Measurements from ENCODE around the gene CD44.

DNA sequence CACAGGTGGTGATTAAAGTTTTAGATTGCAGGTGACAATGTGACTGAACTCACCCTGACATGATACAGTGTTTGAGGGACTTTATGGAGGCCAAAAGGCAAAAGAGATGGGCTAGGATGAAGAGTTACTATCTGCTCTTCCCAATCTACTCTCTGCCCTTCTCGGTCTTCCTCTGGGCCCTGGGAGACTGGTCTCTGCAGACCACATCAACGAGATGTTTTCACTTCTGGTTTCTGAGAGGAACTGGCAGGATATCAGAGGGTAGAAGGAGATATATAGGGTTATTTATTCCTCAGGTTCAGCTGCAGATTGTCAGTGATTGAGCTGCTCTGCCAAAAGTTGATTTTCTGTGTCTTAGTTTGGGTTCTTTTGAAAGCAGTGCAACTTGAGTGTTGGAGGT lies 32.4 kb upstream of the CD44 start:
- TF ChIP-seq, protein P1, sequence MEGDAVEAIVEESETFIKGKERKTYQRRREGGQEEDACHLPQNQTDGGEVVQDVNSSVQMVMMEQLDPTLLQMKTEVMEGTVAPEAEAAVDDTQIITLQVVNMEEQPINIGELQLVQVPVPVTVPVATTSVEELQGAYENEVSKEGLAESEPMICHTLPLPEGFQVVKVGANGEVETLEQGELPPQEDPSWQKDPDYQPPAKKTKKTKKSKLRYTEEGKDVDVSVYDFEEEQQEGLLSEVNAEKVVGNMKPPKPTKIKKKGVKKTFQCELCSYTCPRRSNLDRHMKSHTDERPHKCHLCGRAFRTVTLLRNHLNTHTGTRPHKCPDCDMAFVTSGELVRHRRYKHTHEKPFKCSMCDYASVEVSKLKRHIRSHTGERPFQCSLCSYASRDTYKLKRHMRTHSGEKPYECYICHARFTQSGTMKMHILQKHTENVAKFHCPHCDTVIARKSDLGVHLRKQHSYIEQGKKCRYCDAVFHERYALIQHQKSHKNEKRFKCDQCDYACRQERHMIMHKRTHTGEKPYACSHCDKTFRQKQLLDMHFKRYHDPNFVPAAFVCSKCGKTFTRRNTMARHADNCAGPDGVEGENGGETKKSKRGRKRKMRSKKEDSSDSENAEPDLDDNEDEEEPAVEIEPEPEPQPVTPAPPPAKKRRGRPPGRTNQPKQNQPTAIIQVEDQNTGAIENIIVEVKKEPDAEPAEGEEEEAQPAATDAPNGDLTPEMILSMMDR (conservative IDR thresholded peaks at IDR 0.05; ENCODE audit: low read depth, low read length) = no peak
- TF ChIP-seq EZH2 (IDR thresholded peaks at IDR 0.05; ENCODE audit: borderline replicate concordance, low read depth, low read length, poor library complexity, severe bottlenecking) = no peak

Data from A673 (cell line).